IPS-11a (cell line): Measurements from ENCODE around the gene ZNF235.
A peak's percentile ranks its signal among the peaks of the same experiment; 100 is the strongest.
"Not testable (repeated sequence)": the region's sequence is repeated elsewhere in the genome, so short reads cannot be mapped to it uniquely, and the experiment has no call there.

Experiments used
- H3K4me3 ChIP-seq: one replicate; pipeline ENCODE4 v1.5.1; 2013; ENCODE audit warnings: low read depth, low read length, control low read depth

Gene ZNF235

DNA sequence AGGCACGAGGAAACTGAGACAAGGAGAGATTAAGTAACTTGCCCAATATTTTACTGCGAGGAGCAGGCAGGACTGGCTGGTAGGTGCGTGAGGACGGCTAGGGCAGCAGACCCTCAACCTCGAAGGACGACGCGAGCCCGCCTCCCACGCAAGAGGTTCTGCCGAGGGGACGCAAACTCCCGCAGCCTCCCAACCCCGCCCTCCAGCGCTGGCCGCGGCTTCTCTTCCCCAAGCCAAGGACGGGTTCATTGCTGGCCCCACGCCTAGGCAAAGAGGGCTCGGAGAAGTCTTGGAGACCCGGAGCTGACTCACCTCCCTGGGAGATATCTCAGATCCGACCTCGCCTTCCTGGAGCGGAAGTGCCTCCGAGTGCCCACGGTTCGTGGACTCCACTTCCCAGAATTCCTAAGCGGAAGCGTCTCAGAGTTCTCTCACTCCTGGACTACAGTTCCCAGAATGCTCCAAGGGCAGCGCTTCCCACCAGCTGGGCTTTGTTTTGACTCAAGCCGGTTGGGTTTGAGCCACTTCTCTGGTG, at the start of gene ZNF235:
TSS of gene ZNF235 (minus strand) at position 367 of the 535 bp plus-strand sequence. CDS start 1,621 bp downstream, outside the sequence.
- peak within 1 kb of the TSS; percentile 91 for H3K4me3 ChIP-seq

DNA sequence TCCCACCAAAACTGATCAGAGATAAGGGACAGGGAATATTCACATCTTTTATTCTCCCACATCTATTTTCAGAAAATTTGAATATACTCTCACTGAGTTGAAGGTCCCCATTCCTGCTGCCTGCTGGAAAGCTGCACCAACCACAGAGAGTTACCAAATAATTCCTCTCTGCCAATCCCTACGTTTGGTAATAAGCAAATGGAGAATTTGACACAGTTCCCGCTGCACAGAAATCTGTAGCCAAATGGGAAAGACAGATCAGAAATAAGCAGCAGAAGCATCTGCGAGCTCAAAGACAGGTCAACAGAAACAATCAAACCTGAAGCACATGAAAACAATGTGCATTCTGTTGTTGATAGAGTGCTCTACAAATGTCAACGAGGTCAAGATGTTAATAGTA, 41.7 kb upstream of the ZNF235 start:
- no peak overlapping the region for H3K4me3 ChIP-seq

DNA sequence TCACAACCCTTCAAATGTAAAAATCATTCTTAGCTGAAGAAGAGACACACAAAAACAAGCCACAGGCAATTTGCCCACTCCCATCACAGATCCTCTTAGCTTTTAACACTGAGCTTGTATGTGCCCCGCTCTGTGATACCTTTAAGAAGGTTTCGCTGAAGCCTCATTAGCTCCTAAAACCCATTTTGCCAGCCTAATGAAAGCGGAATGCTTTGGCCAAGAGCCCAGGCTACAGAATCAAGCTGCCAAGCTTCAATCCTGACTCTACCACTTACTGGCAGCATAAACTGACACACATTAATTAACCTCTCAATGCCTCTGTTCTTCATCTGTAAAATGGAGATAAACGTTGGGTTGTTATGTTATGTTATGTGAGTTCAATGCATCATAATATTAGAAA, 41.1 kb upstream of the ZNF235 start:
- H3K4me3 ChIP-seq: no peak overlapping the region

DNA sequence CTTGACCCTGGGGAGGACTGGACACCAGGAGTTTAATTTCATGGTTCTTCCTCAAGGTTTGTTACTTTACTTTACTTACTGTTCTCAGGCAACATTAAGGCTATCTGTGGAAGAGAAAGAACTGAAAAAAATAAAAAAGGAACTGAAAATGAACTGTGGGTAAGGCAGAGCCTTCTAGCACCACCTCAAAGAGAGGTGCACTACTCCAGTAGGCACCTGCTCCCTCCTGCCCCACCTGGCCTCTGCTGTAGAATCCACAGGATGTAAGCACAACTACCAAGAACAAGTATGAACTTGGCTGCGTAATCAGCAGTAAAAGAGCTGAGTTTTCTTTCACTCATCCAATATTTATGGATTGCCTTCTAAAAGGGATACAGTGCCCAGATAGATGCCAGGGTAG, 39.4 kb upstream of the ZNF235 start:
- no peak overlapping the region for H3K4me3 ChIP-seq

DNA sequence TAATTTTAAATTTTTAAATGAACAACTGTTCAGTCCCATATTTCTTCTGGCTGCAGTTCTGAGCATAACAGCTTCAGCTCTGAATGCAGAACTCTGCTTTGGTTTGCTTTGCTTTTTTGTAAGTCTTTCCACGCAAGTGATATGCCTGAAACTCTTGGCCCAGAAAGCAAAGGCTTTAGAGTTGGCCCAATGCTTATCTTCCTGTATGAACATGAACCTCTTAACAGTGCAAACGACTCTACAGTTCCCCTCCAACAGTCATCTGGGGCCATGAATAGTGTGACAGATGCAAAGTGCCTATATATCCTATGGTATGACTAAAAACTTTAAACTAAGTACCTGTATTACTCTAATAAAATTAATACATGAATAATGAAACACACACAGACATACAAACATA, 37.0 kb upstream of the ZNF235 start:
- H3K4me3 ChIP-seq: no peak overlapping the region

DNA sequence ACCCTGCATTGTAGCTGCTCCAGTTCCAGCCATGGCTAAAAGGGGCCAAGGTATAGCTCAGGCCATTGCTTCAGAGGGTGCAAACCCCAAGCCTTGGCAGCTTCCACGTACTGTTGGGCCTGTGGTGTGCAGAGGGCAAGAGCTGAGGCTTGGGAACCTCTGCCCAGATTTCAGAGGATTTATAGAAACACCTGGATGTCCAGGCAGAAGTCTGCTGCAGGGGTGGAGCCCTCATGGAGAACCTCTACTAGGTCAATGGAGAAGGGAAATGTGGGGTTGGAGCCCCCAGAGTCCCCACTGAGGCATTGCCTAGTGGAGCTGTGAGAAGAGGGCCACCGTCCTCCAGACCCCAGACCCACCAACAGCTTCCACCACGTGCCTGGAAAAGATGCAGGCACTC, 29.8 kb upstream of the ZNF235 start:
- H3K4me3 ChIP-seq: not testable (repeated sequence)

DNA sequence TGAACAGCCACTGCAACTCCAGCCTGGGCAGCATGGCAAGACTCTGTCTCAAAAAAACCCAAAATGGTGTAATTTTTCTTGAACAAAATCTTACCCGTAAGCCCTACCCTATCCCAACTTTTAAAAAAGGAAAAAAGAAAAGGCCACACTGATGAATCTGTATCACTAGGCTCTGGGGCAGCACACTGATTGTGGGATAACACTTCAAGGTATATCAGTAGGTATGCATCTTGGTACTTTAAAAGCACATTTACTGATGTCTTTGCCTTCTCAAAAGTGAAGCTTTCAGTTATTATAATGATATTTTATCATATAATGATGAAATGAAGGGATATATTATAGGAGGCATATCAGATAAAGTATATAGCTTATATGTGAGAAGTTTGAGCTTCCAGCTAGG, 27.3 kb upstream of the ZNF235 start:
- H3K4me3 ChIP-seq: no peak overlapping the region

DNA sequence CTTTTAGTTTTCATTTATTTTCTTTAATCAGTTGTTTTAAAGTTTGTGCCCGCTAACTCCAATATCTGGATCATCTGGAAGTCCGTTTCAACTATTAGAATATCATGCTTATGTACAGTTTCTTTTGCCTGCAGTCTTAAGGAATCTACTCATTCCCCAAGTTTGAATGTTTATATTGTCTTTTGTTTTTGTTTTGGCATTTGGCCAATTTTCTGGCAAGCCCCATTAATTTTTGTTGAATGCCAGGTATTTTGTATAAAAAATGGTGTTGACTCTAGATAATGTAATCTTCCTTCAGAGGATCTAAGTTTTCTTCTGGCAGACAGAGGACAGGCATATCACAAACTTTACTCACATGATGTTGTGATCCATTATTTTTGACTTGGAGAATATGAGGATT, 11.1 kb upstream of the ZNF235 start:
- no peak overlapping the region for H3K4me3 ChIP-seq

DNA sequence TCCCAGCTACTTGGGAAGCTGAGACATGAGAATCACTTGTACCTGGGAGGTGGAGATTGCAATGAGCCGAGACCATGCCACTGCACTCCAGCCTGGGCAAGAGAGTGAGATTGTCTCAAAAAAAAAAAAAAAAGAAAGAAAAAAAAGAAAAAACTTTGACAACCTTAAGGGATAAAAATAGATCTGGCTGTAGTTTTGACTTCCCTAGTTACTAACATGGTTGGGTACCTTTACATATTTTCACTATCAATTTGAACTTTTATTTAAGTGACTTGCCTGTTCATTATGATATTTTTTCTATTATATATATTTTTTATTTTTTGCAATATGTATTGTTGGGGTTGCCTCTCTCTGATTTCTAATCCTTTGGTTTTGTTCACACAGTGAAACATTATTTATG, 8.4 kb upstream of the ZNF235 start:
- H3K4me3 ChIP-seq: no peak overlapping the region

DNA sequence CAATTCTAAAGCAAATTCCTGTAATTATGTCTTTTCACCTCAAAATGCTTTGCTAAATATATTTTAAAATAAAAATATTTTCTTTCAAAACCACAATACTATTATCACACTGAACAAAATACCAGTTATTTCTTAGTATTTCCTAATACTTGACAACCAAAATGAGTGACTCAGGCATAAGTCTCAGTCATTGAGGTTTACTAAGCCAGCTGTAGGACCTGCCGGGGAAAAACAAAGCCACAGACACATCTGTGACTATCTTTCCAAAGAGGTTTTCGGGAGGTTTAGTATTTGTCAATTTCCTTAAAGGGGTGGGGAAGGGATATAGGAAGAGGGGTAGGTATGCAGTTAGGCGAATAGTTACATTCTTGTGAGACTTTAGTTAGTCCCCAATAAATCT, 3.2 kb upstream of the ZNF235 start:
- no peak overlapping the region for H3K4me3 ChIP-seq

DNA sequence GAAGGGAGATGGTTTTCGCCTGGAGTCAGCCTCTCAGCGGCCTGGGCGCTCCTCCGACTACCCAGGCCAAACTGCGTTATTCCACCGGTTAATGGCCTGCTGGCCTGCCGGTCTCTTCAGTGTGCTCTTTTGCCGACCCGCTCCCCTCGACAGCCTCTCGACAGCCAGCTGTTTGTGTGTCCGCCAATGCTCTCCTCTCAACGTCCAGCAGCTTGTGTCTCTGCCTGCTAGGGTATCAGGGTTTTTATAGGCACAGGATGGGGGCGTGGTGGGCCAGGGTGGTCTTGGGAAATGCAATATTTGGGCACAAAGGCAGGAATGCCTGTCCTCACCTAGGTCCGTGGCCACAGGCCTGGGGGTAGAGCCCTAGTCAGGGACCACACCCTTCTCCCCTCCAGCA, 1.5 kb upstream of the ZNF235 start:
- no peak overlapping the region for H3K4me3 ChIP-seq

DNA sequence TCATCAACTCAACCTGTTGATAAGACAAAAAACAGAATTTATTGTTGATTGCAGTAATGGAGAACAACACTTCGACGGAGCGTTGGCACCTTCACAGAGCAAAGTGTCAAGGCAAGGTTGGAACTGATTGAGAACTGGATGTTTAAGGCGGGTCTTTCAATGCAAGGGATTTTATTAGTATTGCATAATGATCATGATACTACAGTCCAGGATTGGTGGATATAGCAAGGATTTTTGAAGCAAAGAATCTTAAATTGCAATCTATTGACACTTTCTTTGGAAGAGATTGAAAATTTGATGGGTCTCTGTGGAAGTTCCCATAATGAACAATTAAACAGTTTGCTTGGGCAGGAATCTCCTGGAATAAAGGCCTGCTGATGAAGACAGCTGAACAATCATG, 632 bp upstream of the ZNF235 start:
- no peak overlapping the region for H3K4me3 ChIP-seq

DNA sequence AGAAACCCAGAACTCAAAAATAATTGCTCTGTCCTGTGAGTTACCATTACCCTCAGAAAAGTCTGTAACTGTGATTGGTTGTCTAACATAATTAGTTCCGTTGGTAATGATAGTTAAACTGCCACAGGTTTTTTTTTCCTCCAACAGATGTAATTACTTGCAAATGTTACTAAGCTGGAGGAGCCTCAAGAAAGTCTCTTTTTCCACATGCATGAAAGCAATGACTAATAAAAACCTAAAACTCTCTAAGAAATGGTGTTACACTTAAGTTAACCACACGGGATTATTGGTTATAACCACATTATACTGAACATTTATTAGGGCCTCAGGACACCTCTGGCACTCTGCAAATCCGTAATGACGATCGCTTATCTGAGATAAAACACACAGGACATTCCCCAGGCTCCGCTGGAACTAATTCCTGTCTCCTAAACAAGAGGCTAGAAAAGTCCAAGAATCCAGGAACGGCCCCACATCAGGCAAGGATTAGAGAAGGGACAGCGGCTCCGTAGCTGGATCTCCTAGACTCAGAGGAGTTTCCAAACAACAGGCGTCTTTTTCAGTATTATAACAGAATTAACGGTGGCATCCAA, 753 bp downstream of the ZNF235 start:
- H3K4me3 ChIP-seq: peak overlapping the region; percentile 91

DNA sequence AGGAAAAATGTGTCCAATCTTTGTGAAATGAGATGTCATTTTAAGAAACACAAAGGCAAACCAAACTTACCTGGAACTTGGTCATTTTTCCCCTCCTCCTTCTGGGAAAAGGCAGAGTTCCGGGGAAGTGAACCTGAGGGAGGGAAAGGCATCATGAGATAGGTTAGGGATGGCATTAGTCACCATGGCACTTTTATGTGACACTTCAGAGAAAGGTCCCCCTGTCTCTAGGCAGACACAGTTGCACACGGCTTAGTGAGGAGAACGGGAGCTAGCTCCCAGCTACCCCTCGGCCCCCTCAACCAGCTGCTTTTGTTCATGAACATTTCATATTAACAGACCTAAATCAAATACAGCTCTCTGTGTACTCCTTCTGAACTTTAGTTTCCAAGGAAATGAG, 1.5 kb downstream of the ZNF235 start:
- H3K4me3 ChIP-seq: no peak overlapping the region

DNA sequence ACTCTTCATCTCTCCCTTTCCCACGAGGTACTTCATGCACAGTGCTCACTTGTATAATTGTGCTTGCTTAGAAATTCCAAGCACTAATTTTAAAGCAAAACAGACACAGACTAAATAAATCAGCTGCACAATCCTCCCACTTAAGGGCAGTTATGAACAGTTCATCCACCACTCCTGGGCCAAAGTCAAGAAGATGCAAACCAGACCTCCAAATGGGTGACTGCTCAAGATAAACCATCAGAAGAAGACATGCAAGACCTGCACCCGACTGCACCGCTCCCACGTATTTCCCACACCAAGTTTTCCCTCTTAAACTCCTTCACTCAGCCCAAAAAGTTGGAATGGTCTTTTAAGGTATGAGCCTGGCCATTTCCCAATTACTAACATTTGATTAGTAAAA, 19.9 kb downstream of the ZNF235 start:
- no peak overlapping the region for H3K4me3 ChIP-seq

DNA sequence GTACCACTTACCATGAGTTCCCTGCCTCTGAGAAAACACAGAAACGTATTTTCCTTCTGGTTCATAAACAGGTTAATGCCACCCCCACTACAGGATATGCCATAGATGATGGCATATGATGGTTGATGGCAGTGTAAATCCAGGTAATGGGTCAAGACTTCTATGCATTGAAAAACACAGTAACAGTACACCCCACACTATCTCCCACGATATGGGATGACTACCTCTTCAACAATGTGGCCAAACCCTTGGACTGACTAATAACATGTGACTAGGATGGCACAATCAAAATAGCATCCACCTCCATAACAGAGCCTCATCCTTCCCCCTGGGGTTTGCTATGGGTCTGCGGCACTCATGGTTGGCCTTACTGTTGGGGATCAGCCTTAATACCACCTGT, 22.0 kb downstream of the ZNF235 start:
- H3K4me3 ChIP-seq: no peak overlapping the region

DNA sequence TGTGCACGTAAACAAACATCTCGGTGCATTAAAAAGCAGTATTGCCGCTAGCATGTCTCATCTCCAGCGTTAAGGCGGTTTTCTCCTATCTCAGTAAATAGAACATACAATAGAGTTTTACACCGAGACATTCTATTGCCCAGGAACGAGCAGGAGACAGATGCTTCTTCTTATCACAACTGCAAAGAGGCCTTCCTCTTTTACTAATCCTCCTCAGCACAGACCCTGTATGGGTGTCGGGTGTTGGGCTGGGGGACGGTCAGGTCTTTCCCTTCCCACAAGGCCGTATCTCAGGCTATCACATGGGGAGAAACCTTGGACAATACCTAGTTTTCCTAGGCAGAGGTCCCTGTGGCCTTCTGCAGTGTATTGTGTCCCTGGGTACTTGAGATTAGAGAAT, 23.9 kb downstream of the ZNF235 start:
- H3K4me3 ChIP-seq: no peak overlapping the region

DNA sequence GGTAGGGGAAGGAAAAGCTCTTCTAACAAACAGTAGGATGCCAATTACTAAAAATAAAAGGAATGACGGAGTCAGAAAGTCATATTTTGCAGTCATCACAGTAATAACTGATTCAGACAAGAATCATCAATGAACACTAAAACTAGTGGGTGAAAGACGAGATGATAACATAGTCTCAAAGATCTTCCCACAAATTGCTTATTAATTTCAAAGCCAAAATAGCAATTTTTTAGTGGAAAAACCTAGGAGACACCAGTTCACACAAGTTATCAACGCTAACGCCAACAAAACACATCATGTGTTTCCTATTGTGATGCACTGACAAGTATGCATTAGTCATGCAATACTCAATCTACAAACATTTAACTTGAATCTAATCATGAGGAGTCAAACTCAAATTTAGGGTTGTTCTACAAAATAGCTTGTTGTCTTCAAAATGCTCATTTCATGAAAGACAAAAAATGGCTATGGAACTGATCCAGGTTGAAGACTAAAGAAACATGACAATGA, 26.6 kb downstream of the ZNF235 start:
- no peak overlapping the region for H3K4me3 ChIP-seq

DNA sequence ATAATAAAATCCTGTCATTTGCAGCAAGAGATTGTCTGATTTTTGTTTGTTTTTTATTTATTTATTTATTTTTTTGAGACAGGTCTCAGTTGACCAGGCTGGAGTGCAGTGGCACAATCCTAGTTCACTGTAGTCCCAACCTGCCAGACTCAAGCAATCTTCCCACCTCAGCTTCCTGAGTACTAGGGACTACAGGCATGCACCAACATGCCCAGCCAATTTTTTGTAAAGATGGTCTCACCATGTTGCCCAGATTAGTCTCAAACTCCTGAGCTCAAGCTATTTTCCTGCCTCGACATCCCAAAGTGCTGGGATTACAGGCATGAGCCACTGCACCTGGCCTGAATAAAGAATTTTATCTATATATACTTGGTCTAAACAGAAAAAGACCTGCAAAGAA, 27.5 kb downstream of the ZNF235 start:
- H3K4me3 ChIP-seq: no peak overlapping the region

DNA sequence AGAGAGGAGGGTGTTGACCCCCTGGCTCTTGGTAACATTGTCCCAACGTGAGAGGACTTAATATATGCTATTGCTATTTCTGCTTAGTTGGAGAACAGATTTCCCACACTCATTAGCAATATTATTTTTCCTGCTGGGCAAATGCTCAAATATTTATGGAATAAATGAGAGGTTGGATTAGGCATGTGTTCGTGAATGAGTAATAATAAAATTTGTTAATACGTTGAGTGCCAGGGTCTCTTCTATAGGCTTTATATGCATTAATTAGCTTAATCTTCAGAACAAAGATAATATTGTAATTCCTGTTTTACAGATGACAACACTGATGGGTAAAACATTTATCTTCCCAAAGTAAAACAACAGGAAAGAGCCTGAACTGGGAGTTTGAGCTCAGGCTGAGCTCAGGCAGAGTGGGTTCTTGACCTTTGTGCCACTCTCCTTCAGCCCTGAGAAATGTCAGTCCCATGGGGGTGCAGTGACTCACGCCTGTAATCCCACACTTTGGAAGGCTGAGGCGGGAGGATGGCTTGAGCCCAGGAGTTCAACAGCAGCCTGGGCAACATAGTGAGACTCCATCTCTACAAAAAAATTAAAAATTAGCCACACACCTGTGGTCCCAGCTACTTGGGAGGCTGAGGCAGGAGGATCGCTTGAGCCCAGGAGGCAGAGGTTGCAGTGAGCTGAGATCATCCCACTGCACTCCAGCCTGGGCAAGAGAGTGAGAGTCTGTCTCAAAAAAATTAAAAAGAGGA, 44.0 kb downstream of the ZNF235 start:
- peak overlapping the region; percentile 69 for H3K4me3 ChIP-seq

DNA sequence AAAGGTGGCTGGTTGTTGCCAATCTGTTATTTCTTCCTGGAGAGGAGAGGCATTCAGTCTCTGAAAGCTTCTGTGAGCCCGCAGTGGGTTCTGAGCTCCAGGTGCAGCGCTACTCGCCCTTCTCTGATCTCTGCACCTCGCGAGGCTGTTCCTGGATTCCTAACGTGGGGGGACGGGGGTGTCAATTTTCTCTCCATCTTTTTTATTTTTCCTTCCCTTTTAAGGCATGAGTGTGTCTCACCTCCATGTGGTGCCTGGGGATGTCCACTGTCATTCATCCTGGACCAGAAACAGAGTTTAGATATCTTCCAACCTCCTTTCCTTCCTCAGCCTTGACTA, 44.5 kb downstream of the ZNF235 start:
- peak overlapping the region; percentile 69 for H3K4me3 ChIP-seq

DNA sequence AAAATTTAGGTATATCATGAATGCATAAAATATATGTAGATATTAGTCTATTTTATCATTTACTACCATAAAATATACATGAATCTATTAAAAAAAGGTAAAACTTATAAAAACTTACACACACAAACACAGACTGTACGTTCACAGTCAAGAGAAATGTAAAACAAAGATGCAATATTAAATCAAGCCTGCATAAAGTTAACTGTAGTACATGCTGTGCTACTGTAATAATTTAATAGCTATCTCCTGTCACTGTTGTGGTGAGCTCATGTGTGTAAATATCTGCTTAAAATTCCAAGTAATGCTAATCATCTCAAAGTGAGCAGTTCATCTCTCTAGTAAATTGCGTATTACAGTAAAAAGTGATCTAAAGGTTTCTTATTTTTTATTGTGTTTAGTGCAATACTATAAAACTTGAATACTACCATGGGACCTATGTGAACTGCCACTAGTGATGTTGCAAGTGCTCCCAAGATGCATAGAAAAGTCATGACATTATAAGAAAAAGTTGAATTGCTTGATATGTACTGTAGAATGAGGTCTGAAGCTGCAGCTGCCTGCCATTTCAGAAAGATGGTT, 45.9 kb downstream of the ZNF235 start:
- no peak overlapping the region for H3K4me3 ChIP-seq
